Psoas muscle (tissue), 8 donors: Measurements from ENCODE around the gene KIF23. TPM values are rescaled to one million over a fixed set of nuclear protein-coding genes. Genes with fewer than 3 reads are reported as not detected.
"Not testable (repeated sequence)": the region's sequence is repeated elsewhere in the genome, so short reads cannot be mapped to it uniquely, and the experiment has no call there.

Experiments used
- ATAC-seq, 4 donors: fragments of 200-7000 bp; cut with Tn5 transposase; one replicate each; pipeline ENCODE4 v1.9.1; 2020; ENCODE audit warnings: moderate library complexity in 3 of 4, mild to moderate bottlenecking in 2 of 4
- DNase-seq, 2 donors: peaks; one replicate each; pipeline ENCODE4 v3.0.0-alpha.2; 2020
- H3K27ac ChIP-seq: fragments of 200-600 bp; one replicate; pipeline ENCODE4 v1.8.0; 2022
- H3K27me3 ChIP-seq, 3 donors: fragments of 200-600 bp in 1 of 3; one replicate each; pipeline versions ENCODE4 v1.6.1 to v1.8.0; 2013 to 2022; ENCODE audit warnings: low read length in 2 of 3, mild to moderate bottlenecking in 2 of 3, moderate library complexity in 1 of 3; ENCODE audit not compliant: insufficient read depth in 3 of 3
- H3K36me3 ChIP-seq, 2 donors: fragments of 200-600 bp in 1 of 2; one replicate each; pipeline versions ENCODE4 v1.6.1 to v1.8.0; 2013 to 2022; ENCODE audit warnings: low read depth in 1 of 2, mild to moderate bottlenecking in 1 of 2, moderate library complexity in 1 of 2; ENCODE audit not compliant: insufficient read depth in 1 of 2
- H3K4me1 ChIP-seq: fragments of 200-600 bp; one replicate; pipeline ENCODE4 v1.8.0; 2022
- H3K4me3 ChIP-seq: fragments of 200-600 bp; one replicate; pipeline ENCODE4 v1.8.0; 2022; ENCODE audit warnings: mild to moderate bottlenecking
- H3K9me3 ChIP-seq: fragments of 200-600 bp; one replicate; pipeline ENCODE4 v1.8.0; 2022
- CTCF ChIP-seq: fragments of 200-600 bp; IDR thresholded peaks from one replicate; pipeline ENCODE4 v1.8.0; 2022; ENCODE audit warnings: antibody characterized with exemption
- WGBS, 3 donors: extraction: QIAGEN DNeasy Blood & Tissue Kit; methylation state at CpG; one replicate each; pipeline versions ENCODE4 v1.1.6 to v1.1.7; 2013; 5-methylcytosine and 5-hydroxymethylcytosine counted together
- intact Hi-C, 2 donors: fragments of 100-400 bp; cut with DNase I; formaldehyde crosslinking; loops; one replicate each; pipeline versions ENCODE4 v1.11.0 to v1.14.2; 2022
- polyA plus RNA-seq, 3 donors: library from polyadenylated mRNA; stranded (reverse); fragments of 200-250 nt; gene quantifications; one replicate each; pipeline ENCODE4 v1.2.3, GENCODE V29; 2013
- total RNA-seq, 4 donors: library from RNA; stranded (reverse); fragmentation: NEBNext Ultra II Directional in 2 of 4; extraction: Animal tissue kit (Norgen Biotek cat#: 25700) in 2 of 4; gene quantifications; one replicate each; pipeline versions ENCODE4 v1.2.1 to v1.2.4, GENCODE V29; 2021 to 2023
- donor health status: healthy with polysubstance abuse.
- donor health status: DM: no; HTN: no; CAD: no; lungs with moderate emphysema.
- donor health status: Bipolar disorder and iron deficiency.
- donor health status: healthy.
- donor health status: DM: yes; HTN: yes; CAD: no.
- donor health status: DM: no; HTN: no; CAD: no.
- donor health status: DM: no; HTN: no; CAD: no.
- donor health status: DM: yes; HTN: yes; CAD: no.

Gene KIF23
- total and polyA plus RNA-seq, 7 donors, result 0.04 to 0.69 (median 0.41) TPM; not detected in 1

GRCh38 chr15:69375151-69375790, 38.9 kb upstream of the KIF23 start:
- Histone ChIP-seq H3K27me3 (no peaks in the 10 kb centered on the region), H3K4me1 (no peaks in the 10 kb centered on the region), H3K4me3 (no peak overlapping the region), H3K27ac (no peak overlapping the region), H3K9me3 (peaks cover 3% of the 10 kb centered on the region), H3K36me3 (no peaks in the 10 kb centered on the region)
- intact Hi-C loops, result no loop called here
- ATAC-seq, result no peak
- TF ChIP-seq CTCF, result no peak
- no peak for DNase-seq
- WGBS, 3 donors, result 81 to 83% (median 83%) methylated on average over 8 of the region's 8 CpGs

- intact Hi-C loops, result no loop called here
- Histone ChIP-seq H3K9me3 (peaks cover 3% of the 10 kb centered on the region), H3K4me1 (no peaks in the 10 kb centered on the region), H3K27ac (no peak overlapping the region), H3K36me3 (no peaks in the 10 kb centered on the region), H3K27me3 (no peaks in the 10 kb centered on the region), H3K4me3 (no peak overlapping the region)
- ATAC-seq (no peak), DNase-seq (no peak)
- WGBS, 3 donors, result 50 to 67% (median 55%) methylated on average over 8 of the region's 8 CpGs
- TF ChIP-seq CTCF, result no peak
Observed at GRCh38 chr15:69377216-69377970, 36.8 kb upstream of the KIF23 start.

- ATAC-seq (no peak), DNase-seq (no peak)
- Histone ChIP-seq H3K27ac (no peak overlapping the region), H3K9me3 (no peaks in the 10 kb centered on the region), H3K27me3 (no peaks in the 10 kb centered on the region), H3K4me1 (no peaks in the 10 kb centered on the region), H3K36me3 (no peaks in the 10 kb centered on the region), H3K4me3 (no peak overlapping the region)
- TF ChIP-seq CTCF, result no peak
- intact Hi-C loops, result no loop called here
- WGBS, 3 donors, result 77 to 79% (median 77%) methylated on average over 9 of the region's 9 CpGs
Observed at GRCh38 chr15:69380100-69380725, 33.9 kb upstream of the KIF23 start.

- TF ChIP-seq CTCF, result no peak
- Histone ChIP-seq H3K4me1 (no peaks in the 10 kb centered on the region), H3K27me3 (no peaks in the 10 kb centered on the region), H3K4me3 (no peak overlapping the region), H3K9me3 (no peaks in the 10 kb centered on the region), H3K27ac (no peak overlapping the region), H3K36me3 (no peaks in the 10 kb centered on the region)
- DNase-seq (no peak), ATAC-seq (no peak)
- WGBS, 3 donors, result 83 to 91% (median 90%) methylated on average over 10 of the region's 10 CpGs
- intact Hi-C loops, result no loop called here
Observed at GRCh38 chr15:69380726-69381105, 33.4 kb upstream of the KIF23 start.

GRCh38 chr15:69382176-69382575, 32.0 kb upstream of the KIF23 start:
- H3K27me3 ChIP-seq, H3K4me3 ChIP-seq, H3K36me3 ChIP-seq, H3K4me1 ChIP-seq, DNase-seq, H3K27ac ChIP-seq, H3K9me3 ChIP-seq, ATAC-seq, intact Hi-C loops: not testable (repeated sequence)
- WGBS, 3 donors, result 90 to 94% (median 92%) methylated on average over 10 of the region's 10 CpGs

GRCh38 chr15:69384066-69384465, 30.1 kb upstream of the KIF23 start:
- WGBS, 3 donors, result 94 to 96% (median 96%) methylated on average over 14 to 16 of the region's 18 CpGs
- DNase-seq, H3K4me1 ChIP-seq, ATAC-seq, H3K9me3 ChIP-seq, H3K36me3 ChIP-seq, H3K27ac ChIP-seq, H3K27me3 ChIP-seq, intact Hi-C loops, H3K4me3 ChIP-seq: not testable (repeated sequence)
